ENCODE data around the gene DNAL1.
"Not testable (repeated sequence)": the region's sequence is repeated elsewhere in the genome, so short reads cannot be mapped to it uniquely, and the experiment has no call there.

Gene DNAL1

DNA sequence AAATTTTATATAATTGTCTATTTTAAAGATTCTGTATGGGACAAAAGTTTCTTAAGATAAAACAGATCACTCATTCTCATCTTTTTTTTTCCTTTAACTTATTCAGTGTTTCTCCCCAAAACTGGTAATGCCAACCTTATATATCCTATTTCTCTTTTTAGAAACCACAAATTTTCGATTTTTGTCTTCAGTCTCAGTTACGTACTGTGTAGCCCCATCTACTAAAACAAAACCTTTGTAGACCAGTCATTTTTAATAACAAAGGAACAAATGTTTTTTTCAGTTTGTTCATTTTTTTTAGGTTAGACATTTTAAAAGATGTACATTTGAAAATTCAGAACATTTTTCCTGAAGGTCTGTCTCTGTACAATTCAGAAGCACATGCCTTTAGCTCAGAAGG, 51.2 kb downstream of the DNAL1 start:
- no peak overlapping the region for H3K18ac ChIP-seq (ENCODE audit: low read length)
- H3K36me3 ChIP-seq (replicated peaks in 1 of 2; ENCODE audit: control insufficient read depth in 2 of 2, insufficient read depth in 2 of 2, low read length in 2 of 2) = peaks cover 2 to 13% of the 10 kb centered on the region in 2 donors
- H3K9ac ChIP-seq (ENCODE audit: low read depth, low read length, poor library complexity) = no peak overlapping the region
- H3K23ac ChIP-seq (ENCODE audit: low read depth, low read length, poor library complexity) = no peak overlapping the region
- H3K4me1 ChIP-seq (ENCODE audit: control insufficient read depth in 2 of 2, insufficient read depth in 1 of 2, low read depth in 1 of 2, low read length in 2 of 2) = no peaks in the 10 kb centered on the region
- H2AK5ac ChIP-seq (ENCODE audit: low read depth, low read length) = no peak overlapping the region
- H3K9me3 ChIP-seq (replicated peaks in 1 of 2; ENCODE audit: control insufficient read depth in 2 of 2, insufficient read depth in 1 of 2, low read depth in 1 of 2, low read length in 2 of 2) = no peaks in the 10 kb centered on the region
- H2BK120ac ChIP-seq (ENCODE audit: low read depth, low read length) = no peak overlapping the region
- no peak overlapping the region for H4K91ac ChIP-seq (ENCODE audit: low read depth, low read length, poor library complexity)
- no peak overlapping the region for H3K27ac ChIP-seq (replicated peaks; ENCODE audit: low read length)
- H2BK15ac ChIP-seq (ENCODE audit: low read length) = no peak overlapping the region
- H2AFZ ChIP-seq (ENCODE audit: low read length) = no peak overlapping the region
- H3K27me3 ChIP-seq (ENCODE audit: control insufficient read depth in 3 of 3, insufficient read depth in 3 of 3, low read depth in 1 of 3, low read length in 3 of 3) = no peaks in the 10 kb centered on the region
- DNase-seq (ENCODE audit: low spot score) = no peak
- H3K4me2 ChIP-seq (ENCODE audit: insufficient read depth, low read length, poor library complexity, severe bottlenecking) = no peak overlapping the region
- H3K14ac ChIP-seq (ENCODE audit: low read length) = no peak overlapping the region
- no peak overlapping the region for H4K8ac ChIP-seq (ENCODE audit: low read depth, low read length)
- WGBS, 2 donors (ENCODE audit: extremely low coverage in 2 of 2, insufficient read length in 2 of 2, insufficient replicate concordance in 1 of 2) = no CpG with 5 or more reads among the region's 2 CpGs
- H2BK5ac ChIP-seq (ENCODE audit: low read length) = no peak overlapping the region
- no peak overlapping the region for H2BK12ac ChIP-seq (ENCODE audit: low read length)
- no peak overlapping the region for H3K4ac ChIP-seq (ENCODE audit: low read length)
- no peaks in the 10 kb centered on the region for H3K79me1 ChIP-seq (ENCODE audit: low read depth, low read length)
- H3K4me3 ChIP-seq (ENCODE audit: low read length in 2 of 2) = no peak overlapping the region

GRCh38 chr14:73696466-73697400, 51.9 kb downstream of the DNAL1 start:
- no CpG with 5 or more reads among the region's 2 CpGs for WGBS, 2 donors (ENCODE audit: extremely low coverage in 2 of 2, insufficient read length in 2 of 2, insufficient replicate concordance in 1 of 2)
- no peak overlapping the region for H2AFZ ChIP-seq (ENCODE audit: low read length)
- H3K18ac ChIP-seq (ENCODE audit: low read length) = no peak overlapping the region
- no peaks in the 10 kb centered on the region for H3K4me1 ChIP-seq (ENCODE audit: control insufficient read depth in 2 of 2, insufficient read depth in 1 of 2, low read depth in 1 of 2, low read length in 2 of 2)
- no peak overlapping the region for H2BK5ac ChIP-seq (ENCODE audit: low read length)
- H2BK120ac ChIP-seq (ENCODE audit: low read depth, low read length) = no peak overlapping the region
- H2BK15ac ChIP-seq (ENCODE audit: low read length) = no peak overlapping the region
- no peak for DNase-seq (ENCODE audit: low spot score)
- H3K9me3 ChIP-seq (replicated peaks in 1 of 2; ENCODE audit: control insufficient read depth in 2 of 2, insufficient read depth in 1 of 2, low read depth in 1 of 2, low read length in 2 of 2) = no peaks in the 10 kb centered on the region
- H3K9ac ChIP-seq (ENCODE audit: low read depth, low read length, poor library complexity) = no peak overlapping the region
- no peak overlapping the region for H3K14ac ChIP-seq (ENCODE audit: low read length)
- H3K23ac ChIP-seq (ENCODE audit: low read depth, low read length, poor library complexity) = no peak overlapping the region
- no peak overlapping the region for H3K4me3 ChIP-seq (ENCODE audit: low read length in 2 of 2)
- H4K91ac ChIP-seq (ENCODE audit: low read depth, low read length, poor library complexity) = no peak overlapping the region
- no peak overlapping the region for H3K4me2 ChIP-seq (ENCODE audit: insufficient read depth, low read length, poor library complexity, severe bottlenecking)
- no peaks in the 10 kb centered on the region for H3K79me1 ChIP-seq (ENCODE audit: low read depth, low read length)
- no peak overlapping the region for H2BK12ac ChIP-seq (ENCODE audit: low read length)
- H3K27ac ChIP-seq (replicated peaks; ENCODE audit: low read length) = no peak overlapping the region
- H2AK5ac ChIP-seq (ENCODE audit: low read depth, low read length) = no peak overlapping the region
- no peak overlapping the region for H3K4ac ChIP-seq (ENCODE audit: low read length)
- H3K27me3 ChIP-seq (ENCODE audit: control insufficient read depth in 3 of 3, insufficient read depth in 3 of 3, low read depth in 1 of 3, low read length in 3 of 3) = no peaks in the 10 kb centered on the region
- peaks cover 2 to 13% of the 10 kb centered on the region in 2 donors for H3K36me3 ChIP-seq (replicated peaks in 1 of 2; ENCODE audit: control insufficient read depth in 2 of 2, insufficient read depth in 2 of 2, low read length in 2 of 2)
- no peak overlapping the region for H4K8ac ChIP-seq (ENCODE audit: low read depth, low read length)

- H3K4me3 ChIP-seq (ENCODE audit: low read length in 2 of 2) = no peak overlapping the region
- WGBS, 2 donors (ENCODE audit: extremely low coverage in 2 of 2, insufficient read length in 2 of 2, insufficient replicate concordance in 1 of 2) = no CpG with 5 or more reads among the region's 1 CpG
- H3K9ac ChIP-seq (ENCODE audit: low read depth, low read length, poor library complexity) = no peak overlapping the region
- no peak overlapping the region for H3K27ac ChIP-seq (replicated peaks; ENCODE audit: low read length)
- no peak overlapping the region for H3K14ac ChIP-seq (ENCODE audit: low read length)
- no peak overlapping the region for H2AFZ ChIP-seq (ENCODE audit: low read length)
- no peaks in the 10 kb centered on the region for H3K9me3 ChIP-seq (replicated peaks in 1 of 2; ENCODE audit: control insufficient read depth in 2 of 2, insufficient read depth in 1 of 2, low read depth in 1 of 2, low read length in 2 of 2)
- no peaks in the 10 kb centered on the region for H3K27me3 ChIP-seq (ENCODE audit: control insufficient read depth in 3 of 3, insufficient read depth in 3 of 3, low read depth in 1 of 3, low read length in 3 of 3)
- no peaks in the 10 kb centered on the region for H3K79me1 ChIP-seq (ENCODE audit: low read depth, low read length)
- H2BK5ac ChIP-seq (ENCODE audit: low read length) = no peak overlapping the region
- H2BK120ac ChIP-seq (ENCODE audit: low read depth, low read length) = no peak overlapping the region
- no peaks in the 10 kb centered on the region for H3K36me3 ChIP-seq (replicated peaks in 1 of 2; ENCODE audit: control insufficient read depth in 2 of 2, insufficient read depth in 2 of 2, low read length in 2 of 2)
- no peak overlapping the region for H2AK5ac ChIP-seq (ENCODE audit: low read depth, low read length)
- no peak overlapping the region for H2BK15ac ChIP-seq (ENCODE audit: low read length)
- DNase-seq (ENCODE audit: low spot score) = no peak
- H4K8ac ChIP-seq (ENCODE audit: low read depth, low read length) = no peak overlapping the region
- no peak overlapping the region for H3K23ac ChIP-seq (ENCODE audit: low read depth, low read length, poor library complexity)
- H3K18ac ChIP-seq (ENCODE audit: low read length) = no peak overlapping the region
- H3K4ac ChIP-seq (ENCODE audit: low read length) = no peak overlapping the region
- H3K4me1 ChIP-seq (ENCODE audit: control insufficient read depth in 2 of 2, insufficient read depth in 1 of 2, low read depth in 1 of 2, low read length in 2 of 2) = no peaks in the 10 kb centered on the region
- no peak overlapping the region for H3K4me2 ChIP-seq (ENCODE audit: insufficient read depth, low read length, poor library complexity, severe bottlenecking)
- no peak overlapping the region for H4K91ac ChIP-seq (ENCODE audit: low read depth, low read length, poor library complexity)
- no peak overlapping the region for H2BK12ac ChIP-seq (ENCODE audit: low read length)
These were observed 55.5 kb downstream of the DNAL1 start for GRCh38 chr14:73700325-73700724.

- not testable (repeated sequence) for H2BK120ac ChIP-seq (ENCODE audit: low read depth, low read length); H3K27ac ChIP-seq (replicated peaks; ENCODE audit: low read length); H2AK5ac ChIP-seq (ENCODE audit: low read depth, low read length); H2BK5ac ChIP-seq (ENCODE audit: low read length); H3K4me3 ChIP-seq (ENCODE audit: low read length in 2 of 2); H3K18ac ChIP-seq (ENCODE audit: low read length); DNase-seq (ENCODE audit: low spot score); H3K4me2 ChIP-seq (ENCODE audit: insufficient read depth, low read length, poor library complexity, severe bottlenecking); H3K23ac ChIP-seq (ENCODE audit: low read depth, low read length, poor library complexity); H3K4ac ChIP-seq (ENCODE audit: low read length); H3K9me3 ChIP-seq (replicated peaks in 1 of 2; ENCODE audit: control insufficient read depth in 2 of 2, insufficient read depth in 1 of 2, low read depth in 1 of 2, low read length in 2 of 2); H4K91ac ChIP-seq (ENCODE audit: low read depth, low read length, poor library complexity); H3K9ac ChIP-seq (ENCODE audit: low read depth, low read length, poor library complexity); H2BK15ac ChIP-seq (ENCODE audit: low read length); H2BK12ac ChIP-seq (ENCODE audit: low read length); H3K14ac ChIP-seq (ENCODE audit: low read length); H3K27me3 ChIP-seq (ENCODE audit: control insufficient read depth in 3 of 3, insufficient read depth in 3 of 3, low read depth in 1 of 3, low read length in 3 of 3); H3K79me1 ChIP-seq (ENCODE audit: low read depth, low read length); H2AFZ ChIP-seq (ENCODE audit: low read length); H4K8ac ChIP-seq (ENCODE audit: low read depth, low read length); H3K4me1 ChIP-seq (ENCODE audit: control insufficient read depth in 2 of 2, insufficient read depth in 1 of 2, low read depth in 1 of 2, low read length in 2 of 2)
- H3K36me3 ChIP-seq (replicated peaks in 1 of 2; ENCODE audit: control insufficient read depth in 2 of 2, insufficient read depth in 2 of 2, low read length in 2 of 2) = peaks cover 0 to 19% of the 10 kb centered on the region in 2 donors
- no CpG with 5 or more reads among the region's 4 CpGs for WGBS, 2 donors (ENCODE audit: extremely low coverage in 2 of 2, insufficient read length in 2 of 2, insufficient replicate concordance in 1 of 2)
These were observed 63.3 kb downstream of the DNAL1 start for GRCh38 chr14:73708076-73708475.
